GM13976 (cell line): ENCODE data around the gene CNOT9.

Source experiments
- DNase-seq: peaks from one replicate; pipeline ENCODE4 v3.0.0; 2012; ENCODE audit warnings: low spot score
- in situ Hi-C: fragments of 300-500 bp; cut with MboI; formaldehyde crosslinking; loops from one replicate; pipeline ENCODE4 v1.12.0; 2022; ENCODE audit warnings: low sequenced_read_pairs, mixed read lengths, inconsistent platforms; ENCODE audit not compliant: unreplicated experiment
- TF ChIP-seq, protein P1 (sequence below): IDR thresholded peaks from 2 replicates; pipeline ENCODE4 v1.5.1; 2012; ENCODE audit warnings: borderline replicate concordance, mild to moderate bottlenecking; ENCODE audit not compliant: insufficient read depth; ENCODE audit errors: extremely low read depth, missing control alignments, control extremely low read depth

Gene CNOT9

DNA sequence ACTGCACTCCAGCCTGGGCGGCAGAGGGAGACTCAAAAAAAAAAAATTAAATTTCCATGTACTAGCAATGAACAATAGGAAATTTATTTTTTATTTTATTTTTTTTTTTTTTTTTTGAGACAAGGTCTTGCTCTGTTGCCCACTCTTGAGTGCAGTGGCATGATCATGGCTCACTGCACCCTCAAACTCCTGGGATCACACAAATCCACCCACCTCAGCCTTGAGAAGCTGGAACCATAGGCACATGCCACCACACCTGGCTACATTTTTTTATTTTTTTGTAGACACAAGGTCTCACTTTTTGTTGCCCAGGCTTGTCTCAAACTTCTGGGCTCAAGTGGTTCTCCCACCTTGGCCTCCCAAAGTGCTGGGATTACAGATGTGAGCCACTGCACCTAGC lies 16.9 kb downstream of the CNOT9 start:
- in situ Hi-C loops, result no loop called here
- no peak for DNase-seq
- TF ChIP-seq, protein P1, sequence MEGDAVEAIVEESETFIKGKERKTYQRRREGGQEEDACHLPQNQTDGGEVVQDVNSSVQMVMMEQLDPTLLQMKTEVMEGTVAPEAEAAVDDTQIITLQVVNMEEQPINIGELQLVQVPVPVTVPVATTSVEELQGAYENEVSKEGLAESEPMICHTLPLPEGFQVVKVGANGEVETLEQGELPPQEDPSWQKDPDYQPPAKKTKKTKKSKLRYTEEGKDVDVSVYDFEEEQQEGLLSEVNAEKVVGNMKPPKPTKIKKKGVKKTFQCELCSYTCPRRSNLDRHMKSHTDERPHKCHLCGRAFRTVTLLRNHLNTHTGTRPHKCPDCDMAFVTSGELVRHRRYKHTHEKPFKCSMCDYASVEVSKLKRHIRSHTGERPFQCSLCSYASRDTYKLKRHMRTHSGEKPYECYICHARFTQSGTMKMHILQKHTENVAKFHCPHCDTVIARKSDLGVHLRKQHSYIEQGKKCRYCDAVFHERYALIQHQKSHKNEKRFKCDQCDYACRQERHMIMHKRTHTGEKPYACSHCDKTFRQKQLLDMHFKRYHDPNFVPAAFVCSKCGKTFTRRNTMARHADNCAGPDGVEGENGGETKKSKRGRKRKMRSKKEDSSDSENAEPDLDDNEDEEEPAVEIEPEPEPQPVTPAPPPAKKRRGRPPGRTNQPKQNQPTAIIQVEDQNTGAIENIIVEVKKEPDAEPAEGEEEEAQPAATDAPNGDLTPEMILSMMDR, result no peak

DNA sequence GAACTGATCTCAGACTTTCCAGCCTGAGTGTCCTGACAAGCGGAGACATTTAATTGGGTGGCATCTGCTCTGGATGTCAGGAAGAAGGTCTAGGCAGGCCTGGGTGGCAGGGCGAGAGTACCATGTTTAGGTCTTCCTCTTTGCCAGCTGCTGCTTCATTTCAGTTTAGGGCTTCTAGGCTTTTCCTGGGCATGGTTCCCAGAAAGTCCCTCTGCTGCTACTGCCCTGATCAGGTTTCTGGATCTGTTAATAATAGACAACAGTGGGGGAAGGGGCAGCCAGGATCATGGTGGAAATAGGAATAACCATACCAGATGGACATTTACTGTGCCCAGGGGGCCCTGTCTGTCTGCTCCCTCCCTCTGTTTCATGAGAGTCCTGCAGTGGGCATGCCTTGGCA lies 36.8 kb downstream of the CNOT9 start:
- in situ Hi-C loops, result no loop called here
- DNase-seq, result no peak
- TF ChIP-seq, protein P1, result no peak

DNA sequence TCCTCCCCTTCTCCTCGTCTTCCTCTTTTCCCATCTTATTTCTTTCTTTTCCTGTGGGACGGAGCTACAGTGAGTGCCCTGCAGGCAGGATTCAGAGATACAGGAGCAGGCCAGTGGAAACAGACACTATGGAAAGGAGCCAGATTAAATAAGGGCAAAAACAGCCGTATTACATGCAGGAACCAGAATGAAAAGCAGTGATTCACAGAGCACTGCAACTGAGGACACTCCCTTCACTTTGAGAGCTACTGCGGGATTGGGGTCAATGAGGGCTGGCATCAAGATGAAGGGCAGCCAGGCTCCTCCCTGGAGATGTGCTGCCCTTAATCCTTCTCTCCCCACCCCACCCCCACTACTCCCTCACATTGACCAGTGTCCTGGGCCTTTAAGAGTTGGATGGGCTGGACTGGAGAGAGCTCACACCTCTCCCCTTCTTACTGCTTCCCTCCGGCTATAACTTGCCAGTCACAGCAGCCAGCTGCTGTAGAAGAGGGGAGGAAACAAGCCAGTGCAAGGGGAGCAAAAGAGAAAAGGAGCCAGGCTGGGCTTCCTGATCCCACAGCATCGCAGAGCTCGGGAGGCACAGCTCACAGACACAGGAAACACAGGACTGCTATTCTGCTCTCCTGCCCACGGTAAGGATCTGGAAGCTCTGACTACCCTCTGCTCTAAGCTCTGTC lies 38.9 kb downstream of the CNOT9 start, which contains the start of gene PLCD4:
TSS of gene PLCD4 (plus strand) at position 464 of the 680 bp plus-strand sequence. CDS start 7,841 bp downstream, outside the sequence.
- in situ Hi-C loops, result no loop called here
- TF ChIP-seq, protein P1, result no peak
- DNase-seq, result no peak

DNA sequence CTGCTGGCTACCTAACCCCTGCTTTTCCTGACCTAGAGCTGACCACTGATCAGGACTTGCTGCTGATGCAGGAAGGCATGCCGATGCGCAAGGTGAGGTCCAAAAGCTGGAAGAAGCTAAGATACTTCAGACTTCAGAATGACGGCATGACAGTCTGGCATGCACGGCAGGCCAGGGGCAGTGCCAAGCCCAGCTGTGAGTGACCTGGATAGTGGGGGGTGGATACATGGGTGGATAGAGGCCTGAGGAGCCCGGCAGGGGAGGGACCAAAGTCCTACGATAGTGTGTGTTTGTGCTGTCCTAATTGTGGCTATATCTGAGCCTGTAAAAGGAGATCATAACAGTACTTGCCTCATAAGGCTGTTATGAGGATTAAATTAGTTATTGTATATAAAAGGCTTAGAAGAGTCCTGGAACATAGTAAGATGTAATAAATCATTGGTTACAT lies 47.3 kb downstream of the CNOT9 start:
- TF ChIP-seq, protein P1, result no peak
- in situ Hi-C loops, result no loop called here
- no peak for DNase-seq

DNA sequence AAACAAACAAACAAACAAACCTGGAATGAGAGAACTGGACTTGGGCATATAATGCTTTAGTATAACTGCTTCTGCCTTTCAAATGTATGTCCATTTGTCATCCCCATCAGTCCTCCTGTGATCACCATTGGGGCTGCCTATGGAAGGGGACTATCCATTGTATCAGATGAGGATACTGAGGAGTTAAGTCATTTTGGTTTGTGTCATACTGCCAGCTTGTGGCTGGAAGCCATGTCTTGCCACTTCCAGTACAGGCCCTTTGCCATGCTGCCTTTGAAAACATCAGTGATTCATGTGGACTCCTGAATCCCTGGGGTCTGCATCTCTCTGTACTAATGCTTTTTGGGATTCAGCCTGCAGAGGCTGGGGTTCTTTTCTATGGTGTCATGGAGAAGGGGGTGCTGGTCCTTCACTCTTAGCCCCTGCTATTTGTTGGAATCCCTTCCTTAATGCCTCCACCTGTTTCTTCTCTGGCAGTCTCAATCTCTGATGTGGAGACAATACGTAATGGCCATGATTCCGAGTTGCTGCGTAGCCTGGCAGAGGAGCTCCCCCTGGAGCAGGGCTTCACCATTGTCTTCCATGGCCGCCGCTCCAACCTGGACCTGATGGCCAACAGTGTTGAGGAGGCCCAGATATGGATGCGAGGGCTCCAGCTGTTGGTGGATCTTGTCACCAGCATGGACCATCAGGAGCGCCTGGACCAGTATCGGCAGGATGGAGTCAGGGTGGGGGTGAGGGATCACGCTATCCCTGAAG lies 49.6 kb downstream of the CNOT9 start:
- in situ Hi-C loops, result no loop called here
- no peak for DNase-seq
- TF ChIP-seq, protein P1, result no peak

DNA sequence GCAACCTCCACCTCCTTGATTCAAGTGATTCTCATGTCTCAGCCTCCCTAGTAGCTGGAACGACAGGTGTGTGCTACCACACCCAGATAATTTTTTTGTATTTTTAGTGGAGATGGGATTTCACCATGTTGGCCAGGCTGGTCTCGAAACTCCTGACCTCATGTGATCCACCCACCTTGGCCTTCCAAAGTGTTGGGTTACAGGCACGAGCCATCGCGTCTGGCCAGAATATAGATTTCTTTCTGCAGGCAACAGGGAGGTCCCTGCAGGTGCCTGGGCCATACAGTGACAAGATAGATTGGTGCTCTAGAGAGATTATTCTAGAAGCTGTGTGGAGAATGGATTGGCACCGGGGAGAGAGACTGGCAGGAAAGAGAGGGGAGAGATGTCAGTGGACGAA lies 52.4 kb downstream of the CNOT9 start:
- DNase-seq, result no peak
- TF ChIP-seq, protein P1, result no peak
- in situ Hi-C loops, result no loop called here
